Liver (tissue), 3 donors: ENCODE results near the gene BPI.

ENCODE experiments used
- CTCF ChIP-seq: fragments of 150-350 bp; IDR thresholded peaks from 2 replicates; pipeline ENCODE4 v1.5.1; 2017; ENCODE audit warnings: improper control_type of control experiment, low read depth, low read length; ENCODE audit not compliant: missing input control
- GABPA ChIP-seq, 2 donors: IDR thresholded peaks in 1 of 2; conservative IDR thresholded peaks in 1 of 2; 2 replicates each; pipeline ENCODE4 v1.6.1; 2016; ENCODE audit warnings: antibody characterized with exemption in 2 of 2, mild to moderate bottlenecking in 1 of 2, moderate library complexity in 1 of 2
- JUND ChIP-seq, 2 donors: IDR thresholded peaks; 2 replicates each; pipeline ENCODE4 v1.6.1; 2016; ENCODE audit warnings: antibody characterized with exemption in 2 of 2
- RAD21 ChIP-seq, 2 donors: IDR thresholded peaks; 2 replicates each; pipeline ENCODE4 v1.6.1; 2016; ENCODE audit warnings: antibody characterized with exemption in 2 of 2, mild to moderate bottlenecking in 2 of 2
- YY1 ChIP-seq: IDR thresholded peaks from 2 replicates; pipeline ENCODE4 v1.6.1; 2016; ENCODE audit warnings: antibody characterized with exemption, mild to moderate bottlenecking
- donor health status: healthy.
- donor health status: healthy.

GRCh38 chr20:38324159-38324558, 20.2 kb downstream of the BPI start:
- TF ChIP-seq CTCF (no peak), YY1 (no peak), JUND (IDR thresholded peaks at IDR 0.05) (no peak), RAD21 (IDR thresholded peaks at IDR 0.05) (no peak), GABPA (IDR thresholded peaks at IDR 0.05 in 1 of 2, conservative IDR thresholded peaks at IDR 0.05 in 1 of 2) (no peak)
